Mucosa of descending colon (tissue), 3 donors: Measurements from ENCODE around the gene LAD1. TPM values are rescaled to one million over a fixed set of nuclear protein-coding genes. Genes with fewer than 3 reads are reported as not detected.

Source experiments
- ATAC-seq: fragments of 200-7000 bp; cut with Tn5 transposase; one replicate; pipeline ENCODE4 v1.9.1; 2020; ENCODE audit warnings: mild to moderate bottlenecking, moderate library complexity
- DNase-seq, 3 donors: peaks; one replicate each; pipeline ENCODE4 v3.0.0-alpha.2; 2020
- H3K36me3 ChIP-seq: fragments of 200-600 bp; one replicate; pipeline ENCODE4 v1.8.0; 2021; ENCODE audit warnings: low read depth, mild to moderate bottlenecking
- H3K4me1 ChIP-seq: fragments of 200-600 bp; one replicate; pipeline ENCODE4 v1.8.0; 2021; ENCODE audit warnings: low read depth, mild to moderate bottlenecking
- H3K4me3 ChIP-seq: fragments of 200-600 bp; one replicate; pipeline ENCODE4 v1.8.0; 2021; ENCODE audit warnings: mild to moderate bottlenecking
- H3K9me3 ChIP-seq: fragments of 200-600 bp; one replicate; pipeline ENCODE4 v1.8.0; 2021; ENCODE audit warnings: mild to moderate bottlenecking
- intact Hi-C, 2 donors: fragments of 100-400 bp; cut with DNase I in 1 of 2; cut with micrococcal nuclease in 1 of 2; formaldehyde crosslinking; loops; one replicate each; pipeline versions ENCODE4 v1.11.0 to v1.11.1; 2022; cut with DNase I, micrococcal nuclease
- total RNA-seq, 3 donors: library from RNA; stranded (reverse); fragmentation: NEBNext Ultra II Directional in 2 of 3; extraction: Animal tissue kit (Norgen Biotek cat#: 25700) in 2 of 3; gene quantifications; one replicate each; pipeline versions ENCODE4 v1.2.1 to v1.2.4, GENCODE V29; 2021 to 2023
- TF ChIP-seq, protein P1 (sequence below): fragments of 200-600 bp; IDR thresholded peaks from one replicate; pipeline ENCODE4 v1.8.0; 2022; ENCODE audit warnings: antibody characterized with exemption, mild to moderate bottlenecking
- donor health status: DM: no; HTN: no; CAD: no; lungs with moderate emphysema.
- donor health status: DM: no; HTN: no; CAD: no.
- donor health status: DM: no; HTN: yes; CAD: no.

LAD1 gene
- total RNA-seq, 3 donors from 2014 or later, result 86.0 to 202 (median 130) TPM

DNA sequence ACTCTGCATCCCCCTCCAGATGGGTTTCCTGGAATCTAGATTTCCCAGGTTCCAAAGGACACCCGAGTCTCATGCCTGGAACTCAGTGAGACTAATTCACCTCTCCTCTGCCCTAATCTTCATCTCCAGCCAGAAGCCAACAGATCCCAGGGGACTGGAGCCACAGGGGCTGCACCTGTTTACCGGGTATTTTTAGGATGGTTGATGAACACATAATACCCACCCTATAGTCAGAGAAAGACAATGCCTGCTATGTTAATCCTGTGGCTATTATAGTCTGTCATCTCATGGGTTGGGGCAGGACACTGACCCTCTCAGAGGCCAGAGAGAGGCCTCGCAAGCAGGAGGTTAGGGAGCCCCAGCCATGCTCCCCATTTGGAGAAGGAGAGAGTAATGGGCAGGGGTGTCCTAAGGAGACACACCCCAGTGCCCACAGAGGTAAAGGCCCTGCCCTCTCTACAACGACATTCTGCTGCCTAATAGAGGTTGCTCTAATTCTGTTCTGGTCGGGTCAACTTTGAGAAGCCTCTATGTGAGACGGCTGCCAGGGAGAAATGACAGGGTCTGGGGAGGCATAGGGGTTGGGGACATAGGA, 23.4 kb upstream of the LAD1 start:
- intact Hi-C loops, result no loop called here
- Histone ChIP-seq H3K4me3 (no peak overlapping the region), H3K36me3 (no peaks in the 10 kb centered on the region), H3K4me1 (no peaks in the 10 kb centered on the region), H3K9me3 (no peaks in the 10 kb centered on the region)
- DNase-seq (no peak), ATAC-seq (no peak)
- TF ChIP-seq, protein P1, sequence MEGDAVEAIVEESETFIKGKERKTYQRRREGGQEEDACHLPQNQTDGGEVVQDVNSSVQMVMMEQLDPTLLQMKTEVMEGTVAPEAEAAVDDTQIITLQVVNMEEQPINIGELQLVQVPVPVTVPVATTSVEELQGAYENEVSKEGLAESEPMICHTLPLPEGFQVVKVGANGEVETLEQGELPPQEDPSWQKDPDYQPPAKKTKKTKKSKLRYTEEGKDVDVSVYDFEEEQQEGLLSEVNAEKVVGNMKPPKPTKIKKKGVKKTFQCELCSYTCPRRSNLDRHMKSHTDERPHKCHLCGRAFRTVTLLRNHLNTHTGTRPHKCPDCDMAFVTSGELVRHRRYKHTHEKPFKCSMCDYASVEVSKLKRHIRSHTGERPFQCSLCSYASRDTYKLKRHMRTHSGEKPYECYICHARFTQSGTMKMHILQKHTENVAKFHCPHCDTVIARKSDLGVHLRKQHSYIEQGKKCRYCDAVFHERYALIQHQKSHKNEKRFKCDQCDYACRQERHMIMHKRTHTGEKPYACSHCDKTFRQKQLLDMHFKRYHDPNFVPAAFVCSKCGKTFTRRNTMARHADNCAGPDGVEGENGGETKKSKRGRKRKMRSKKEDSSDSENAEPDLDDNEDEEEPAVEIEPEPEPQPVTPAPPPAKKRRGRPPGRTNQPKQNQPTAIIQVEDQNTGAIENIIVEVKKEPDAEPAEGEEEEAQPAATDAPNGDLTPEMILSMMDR, result no peak

DNA sequence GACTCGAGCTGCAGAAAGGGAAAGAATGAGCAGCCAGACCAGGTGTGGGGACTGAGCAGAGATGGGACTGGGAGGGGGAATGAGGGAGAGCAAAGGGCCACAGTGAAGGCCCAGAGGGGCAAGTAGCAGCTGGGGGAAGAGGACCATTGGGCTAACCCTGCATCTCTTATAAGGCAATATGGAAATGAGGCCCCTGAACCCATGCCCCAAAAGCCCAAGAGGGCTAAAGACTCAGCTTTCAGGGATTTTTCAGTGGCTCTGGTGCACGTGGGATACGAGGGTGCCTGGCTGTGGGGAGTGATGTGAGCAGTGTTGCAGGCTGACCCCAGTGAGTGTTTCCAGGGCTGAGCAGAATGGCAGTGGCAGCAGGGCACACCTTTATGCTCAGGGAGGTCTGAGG, 22.9 kb upstream of the LAD1 start:
- TF ChIP-seq, protein P1, result no peak
- Histone ChIP-seq H3K36me3 (no peaks in the 10 kb centered on the region), H3K4me1 (no peaks in the 10 kb centered on the region), H3K4me3 (no peak overlapping the region), H3K9me3 (no peaks in the 10 kb centered on the region)
- DNase-seq (no peak), ATAC-seq (no peak)
- intact Hi-C loops, result no loop called here

DNA sequence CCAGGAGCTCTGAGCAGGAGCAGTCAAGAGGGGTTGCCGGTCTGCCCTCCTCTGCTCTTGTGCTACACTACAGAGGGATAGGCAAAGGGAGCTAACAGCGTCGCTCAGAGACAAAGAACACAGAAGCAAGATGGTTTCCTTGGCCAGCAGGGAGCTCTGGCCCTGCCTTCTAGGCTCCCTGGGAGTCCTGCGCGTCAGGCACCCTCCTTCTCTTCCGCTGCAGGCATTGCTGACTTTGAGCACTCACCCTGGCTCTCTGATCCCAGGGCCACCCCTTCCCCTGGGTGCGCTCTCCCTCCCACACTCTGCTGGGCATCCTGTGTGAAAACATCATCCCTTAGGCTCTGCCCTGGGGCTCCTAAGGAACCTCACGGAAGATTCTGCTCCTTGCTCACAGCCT, 21.9 kb upstream of the LAD1 start:
- Histone ChIP-seq H3K4me1 (no peaks in the 10 kb centered on the region), H3K36me3 (no peaks in the 10 kb centered on the region), H3K9me3 (no peaks in the 10 kb centered on the region), H3K4me3 (no peak overlapping the region)
- intact Hi-C loops, result no loop called here
- TF ChIP-seq, protein P1, result no peak
- ATAC-seq, result no peak
- DNase-seq, result no peak

DNA sequence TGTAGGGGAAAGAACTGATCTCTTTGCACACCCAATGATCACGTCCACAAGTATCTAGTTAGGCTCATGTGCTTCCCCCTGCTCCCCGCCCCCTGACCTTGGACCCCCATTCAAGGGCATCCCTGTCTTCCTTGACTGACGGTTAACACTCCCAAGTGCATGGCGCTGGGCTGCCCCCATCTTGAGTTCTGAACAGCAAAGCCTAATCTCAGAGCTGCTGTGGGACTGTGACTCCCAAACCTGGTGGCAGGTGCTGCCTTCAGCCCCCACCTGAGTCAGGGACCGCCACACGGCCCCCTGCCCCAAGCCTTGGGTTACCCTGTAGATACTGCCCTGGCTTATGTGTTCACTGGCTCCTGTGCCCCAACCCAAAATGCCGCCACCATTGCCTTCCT, 21.5 kb upstream of the LAD1 start:
- ATAC-seq (no peak), DNase-seq (no peak)
- no peaks in the 10 kb centered on the region for H3K9me3 ChIP-seq
- H3K4me1 ChIP-seq, result no peaks in the 10 kb centered on the region
- intact Hi-C loops, result no loop called here
- TF ChIP-seq, protein P1, result no peak
- H3K4me3 ChIP-seq, result no peak overlapping the region
- H3K36me3 ChIP-seq, result no peaks in the 10 kb centered on the region

DNA sequence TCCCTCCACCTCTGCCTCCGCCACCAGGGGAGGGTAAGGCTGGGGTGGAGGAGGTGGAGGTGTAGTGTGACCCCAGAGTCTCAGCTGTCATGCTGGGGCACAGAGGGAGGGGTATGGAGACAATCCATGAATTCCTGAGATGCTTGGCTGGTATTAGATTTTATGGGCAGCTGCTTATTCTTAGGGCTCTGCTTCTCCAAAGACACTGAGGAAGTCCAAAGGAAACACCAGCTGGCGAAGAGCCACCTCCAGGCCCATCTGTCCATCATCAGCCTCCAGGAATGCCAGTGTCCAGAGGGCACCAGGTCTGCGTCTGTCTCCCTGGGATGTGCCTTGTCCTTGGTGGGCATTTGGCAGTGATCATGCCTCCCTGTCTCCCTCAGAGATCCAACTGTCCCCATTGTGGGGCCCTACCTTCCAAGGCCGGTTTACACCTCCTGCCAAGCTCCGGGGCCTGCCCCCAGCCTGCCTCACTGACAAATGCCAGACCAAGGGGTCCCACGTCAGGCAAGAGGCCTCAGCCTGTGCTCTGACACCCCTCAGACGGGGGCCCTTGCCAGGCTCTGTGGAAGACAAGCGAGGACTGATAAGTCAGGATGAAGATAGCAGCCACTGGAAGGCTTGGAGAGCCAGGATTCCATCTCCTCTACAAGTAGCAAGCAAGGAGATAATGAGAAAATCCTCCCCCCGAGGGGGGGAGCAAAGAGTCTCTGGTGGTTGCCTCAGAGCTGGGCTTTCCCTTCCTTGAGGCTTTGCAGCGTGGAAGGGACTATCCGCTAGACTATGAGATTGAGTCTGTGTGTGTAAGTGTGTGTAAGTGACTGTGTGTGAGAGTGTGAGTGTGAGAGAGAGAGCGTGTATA, 20.9 kb upstream of the LAD1 start:
- H3K4me3 ChIP-seq, result no peak overlapping the region
- intact Hi-C loops, result no loop called here
- no peaks in the 10 kb centered on the region for H3K9me3 ChIP-seq
- no peaks in the 10 kb centered on the region for H3K36me3 ChIP-seq
- no peaks in the 10 kb centered on the region for H3K4me1 ChIP-seq
- no peak for ATAC-seq
- TF ChIP-seq, protein P1, result no peak
- no peak for DNase-seq
